Cerebellar nuclear complex (tissue), 1 donor: Measurements from ENCODE around the gene HES2.
A peak's percentile ranks its signal among the peaks of the same experiment; 100 is the strongest.
"Not testable (repeated sequence)": the region's sequence is repeated elsewhere in the genome, so short reads cannot be mapped to it uniquely, and the experiment has no call there.

Source experiments
- DNase-seq, 2 experiments: peaks; one replicate each; lab custom pipeline; 2025; lab: John Stamatoyannopoulos, UW

The HES2 gene

DNA sequence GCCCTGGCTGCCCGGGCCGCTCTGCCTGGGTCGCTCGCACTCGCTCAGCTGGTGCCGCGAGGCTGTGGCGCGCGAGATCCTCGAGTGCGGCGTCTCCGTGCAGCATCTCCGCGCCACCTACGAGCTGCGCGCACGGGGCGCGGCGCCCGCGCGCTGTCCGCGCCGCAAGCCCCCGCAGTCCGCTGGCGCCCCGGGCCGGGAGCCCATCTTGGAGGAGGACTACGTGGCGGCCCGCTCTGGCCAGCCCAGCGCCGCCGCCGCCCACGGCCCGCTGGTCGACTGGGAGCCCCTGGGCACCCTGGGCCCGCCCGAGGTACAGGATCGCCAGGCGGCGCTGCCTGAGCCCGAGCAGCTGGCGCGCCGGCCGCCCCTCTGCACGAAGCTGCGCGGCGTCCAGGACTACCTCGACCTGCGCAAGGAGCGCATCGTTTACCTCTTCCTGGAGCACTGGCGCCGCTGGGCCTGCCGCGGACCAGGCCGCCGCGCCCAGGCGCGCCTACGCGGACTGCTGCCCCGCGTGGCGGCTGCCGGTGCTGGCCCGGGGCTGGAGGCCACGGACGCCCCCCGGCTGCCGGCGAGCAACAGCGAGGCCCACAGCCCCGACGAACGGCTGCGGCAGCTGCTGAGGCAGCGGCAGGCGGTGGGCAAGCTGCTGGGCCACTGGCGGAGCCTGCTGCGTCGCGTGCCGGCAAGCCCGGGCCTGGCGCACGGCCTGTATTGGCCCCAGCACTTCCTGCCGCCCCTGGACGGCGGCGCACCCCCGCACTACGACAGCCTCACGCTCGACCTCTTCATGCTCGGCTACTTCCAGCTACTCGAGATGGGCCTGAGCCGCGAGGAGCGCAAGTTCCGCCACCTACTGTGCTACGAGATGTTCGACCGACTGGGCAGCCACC, 35.4 kb upstream of the HES2 start:
- no peak for DNase-seq

DNA sequence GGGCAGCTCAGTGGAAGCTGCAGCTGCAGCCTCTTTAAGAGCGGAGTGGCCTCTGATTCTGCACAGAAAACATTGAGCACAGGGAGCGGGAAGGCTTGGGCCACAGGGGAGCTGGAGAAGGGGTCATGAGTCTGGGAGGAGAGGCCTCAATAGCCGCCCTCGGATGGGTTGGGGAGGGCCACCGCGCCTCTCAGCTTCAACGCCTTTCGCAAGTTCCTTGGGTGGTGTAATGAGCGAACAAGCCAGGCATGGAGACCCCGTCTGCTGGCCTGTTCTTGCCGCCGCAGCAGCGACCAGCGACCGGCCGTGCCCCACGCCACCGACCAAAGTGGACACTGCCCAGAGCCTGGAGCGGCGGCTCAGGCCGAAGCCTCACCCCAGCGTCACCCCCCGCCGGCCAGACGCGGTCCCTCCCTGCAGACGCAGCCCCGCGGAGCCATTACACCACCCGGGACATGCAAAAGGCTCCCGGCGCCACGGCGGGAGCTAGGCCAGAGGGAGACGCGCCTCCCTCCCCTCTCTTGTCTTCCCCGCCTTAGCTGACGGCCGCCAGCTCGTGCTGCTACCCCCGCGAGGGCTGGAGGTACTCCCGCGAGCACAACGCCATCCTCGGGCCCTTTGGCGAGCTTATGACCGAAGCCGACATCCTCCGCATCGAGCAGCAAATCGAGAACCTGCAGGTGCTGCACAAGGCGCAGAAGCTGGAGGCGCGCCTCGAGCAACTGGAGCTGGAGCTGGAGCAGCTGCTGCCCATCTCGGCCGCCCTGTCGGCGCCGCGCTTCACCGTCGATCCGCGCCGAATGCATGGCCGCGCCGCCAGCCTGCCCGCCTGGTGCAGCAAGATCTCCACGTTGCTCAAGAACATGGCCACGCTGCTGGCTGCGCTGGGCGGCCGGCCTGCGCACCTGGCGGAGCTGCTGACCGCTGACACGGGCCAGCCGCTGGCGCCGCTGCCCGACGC, 34.5 kb upstream of the HES2 start:
- DNase-seq: not testable (repeated sequence)

DNA sequence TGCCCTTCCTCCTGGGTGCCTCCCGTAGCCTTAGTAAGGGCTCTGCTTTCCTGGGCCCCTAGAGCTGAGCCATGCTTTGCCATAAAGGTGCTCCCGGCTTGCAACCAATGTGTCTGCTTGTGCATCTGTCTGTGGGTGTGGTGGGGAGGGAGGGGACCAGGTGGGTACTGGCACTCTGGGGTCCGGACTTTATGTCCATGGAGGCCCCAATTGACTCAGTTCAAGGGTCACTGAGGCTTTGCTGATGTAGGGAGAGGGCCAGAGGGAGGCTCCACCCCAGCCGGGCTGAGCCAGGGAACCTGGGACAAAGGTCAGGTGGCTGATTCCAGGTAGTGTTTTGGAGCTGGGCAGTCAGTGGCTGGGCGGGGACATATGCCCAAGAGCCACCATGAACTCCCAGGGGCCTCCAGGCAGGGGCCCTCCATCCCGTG, 31.2 kb upstream of the HES2 start:
- no peak for DNase-seq

DNA sequence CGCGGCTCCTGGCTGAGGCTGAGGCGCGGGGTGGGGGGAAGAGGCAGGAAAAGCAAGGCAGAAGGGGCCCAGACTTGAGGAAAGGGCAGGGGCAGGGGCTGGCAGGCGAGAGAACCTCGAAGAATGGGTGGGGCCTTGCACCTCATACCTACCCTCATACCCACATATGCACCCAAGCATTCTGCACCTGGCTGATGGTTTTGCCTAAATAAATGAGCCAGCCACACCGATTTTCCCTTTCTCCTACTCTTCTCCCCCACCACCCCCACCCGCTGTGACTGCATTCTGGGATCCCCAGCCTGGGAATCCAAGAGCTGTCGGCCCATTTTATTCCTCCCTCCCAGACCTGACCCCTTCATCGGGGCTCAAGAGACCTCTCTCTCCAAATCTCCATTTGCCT, 30.8 kb upstream of the HES2 start:
- DNase-seq: not testable (repeated sequence)

DNA sequence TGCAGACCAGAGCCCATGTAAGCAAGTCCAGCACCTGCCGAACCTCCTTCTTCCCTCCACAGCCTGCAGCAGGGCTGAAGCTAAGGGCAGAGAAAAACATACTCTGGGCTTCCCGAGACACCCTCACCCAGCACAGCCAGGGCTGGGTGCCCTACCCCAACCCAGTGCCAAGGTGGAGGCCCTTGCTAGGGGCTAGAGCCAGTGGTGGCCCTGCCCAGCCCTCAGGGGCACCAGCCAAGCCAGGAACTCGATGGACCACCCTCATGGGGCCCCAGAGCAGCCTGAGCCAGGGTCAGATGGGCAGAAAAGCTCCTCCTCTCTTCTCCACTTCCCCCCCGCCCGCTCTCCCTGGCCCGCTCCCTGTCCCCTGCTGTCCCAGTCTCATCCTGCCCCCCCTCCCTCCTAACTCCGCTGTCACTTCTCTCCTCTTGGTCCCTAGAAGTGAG, 30.3 kb upstream of the HES2 start:
- no peak for DNase-seq

DNA sequence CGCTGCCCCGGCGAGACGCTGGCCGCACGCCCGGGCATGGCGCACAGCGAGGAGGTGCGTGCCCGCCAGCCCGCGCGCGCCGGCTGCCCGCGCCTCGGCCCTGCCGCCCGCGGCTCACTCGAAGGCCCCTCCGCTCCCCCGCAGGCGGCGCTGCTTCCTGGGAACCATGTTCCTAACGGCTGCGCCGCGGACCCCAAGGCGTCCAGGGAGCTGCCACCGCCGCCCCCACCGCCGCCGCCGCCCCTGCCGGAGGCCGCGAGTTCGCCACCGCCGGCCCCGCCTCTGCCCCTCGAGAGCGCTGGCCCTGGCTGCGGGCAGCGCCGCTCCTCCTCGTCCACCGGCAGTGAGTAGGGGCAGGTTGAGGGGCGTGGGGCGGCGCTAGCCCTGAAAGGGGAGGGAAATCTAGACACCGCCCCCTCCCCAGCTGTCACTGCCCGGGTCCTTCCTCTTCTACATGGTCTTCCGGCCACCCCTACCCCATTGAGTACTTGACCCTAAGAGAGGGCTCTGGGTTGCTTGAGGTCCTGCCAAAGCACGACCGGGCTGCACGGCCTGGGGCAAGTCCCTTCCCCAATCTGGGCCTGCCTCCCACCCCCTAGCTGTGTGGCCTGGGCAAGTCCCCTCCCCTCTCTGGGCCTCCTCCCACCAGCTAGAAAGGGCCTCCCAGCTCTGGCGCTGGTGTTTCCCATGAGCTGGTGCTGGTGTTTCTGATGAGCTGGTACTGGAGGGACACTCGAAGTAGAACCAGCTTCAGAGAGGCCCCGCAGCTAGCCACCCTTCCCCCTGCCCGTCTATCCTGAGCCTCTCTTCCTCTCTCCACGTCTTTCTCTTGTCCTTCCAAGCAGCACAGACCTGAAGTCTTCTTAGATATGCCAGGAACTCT, 29.3 kb upstream of the HES2 start:
- DNase-seq: no peak

DNA sequence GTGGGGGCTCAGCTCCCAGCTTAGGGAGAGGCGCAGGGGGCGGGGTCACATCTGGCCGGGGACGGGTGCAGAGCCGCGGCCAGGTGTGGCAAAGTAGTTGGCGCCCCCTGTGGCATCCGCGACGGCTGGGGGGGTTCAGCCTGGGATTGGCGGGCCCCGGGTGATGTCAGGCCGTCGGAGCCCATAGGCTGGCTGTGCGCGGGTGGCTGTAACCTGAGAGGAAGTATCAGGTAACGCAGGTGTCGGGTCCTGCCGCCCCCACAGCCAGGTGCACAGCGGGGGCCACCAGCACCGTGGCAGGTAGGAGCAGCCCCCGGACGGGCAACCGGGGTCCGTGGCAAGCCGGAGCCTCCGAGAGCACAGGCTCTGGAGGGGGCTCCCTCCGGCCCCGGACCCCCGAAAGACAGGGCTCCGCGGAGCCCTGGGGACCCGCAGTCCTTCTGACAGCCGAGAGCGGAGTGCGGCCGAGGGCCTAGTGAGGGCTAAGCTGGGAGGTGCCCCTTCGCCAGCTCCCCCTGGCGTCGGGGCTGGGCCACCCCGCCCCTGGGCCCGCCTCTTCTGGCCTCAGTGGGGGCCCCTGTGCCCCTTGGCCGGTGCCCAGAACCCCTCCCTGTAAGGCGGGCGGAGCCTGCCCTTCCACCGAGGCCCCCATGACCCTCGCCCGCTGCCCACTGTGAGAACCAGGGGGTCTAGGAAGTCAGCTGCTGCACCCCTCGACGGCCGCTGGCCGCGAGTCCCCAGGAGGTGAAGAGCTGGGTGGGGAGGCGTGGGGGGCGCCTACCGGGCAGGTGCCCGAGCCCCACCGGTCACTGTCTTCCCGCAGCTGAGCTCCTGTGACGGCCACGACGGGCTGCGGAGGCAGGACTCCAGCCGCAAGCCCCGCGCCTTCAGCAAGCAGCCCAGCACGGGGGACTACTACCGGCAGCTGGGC, 28.4 kb upstream of the HES2 start:
- DNase-seq: no peak

DNA sequence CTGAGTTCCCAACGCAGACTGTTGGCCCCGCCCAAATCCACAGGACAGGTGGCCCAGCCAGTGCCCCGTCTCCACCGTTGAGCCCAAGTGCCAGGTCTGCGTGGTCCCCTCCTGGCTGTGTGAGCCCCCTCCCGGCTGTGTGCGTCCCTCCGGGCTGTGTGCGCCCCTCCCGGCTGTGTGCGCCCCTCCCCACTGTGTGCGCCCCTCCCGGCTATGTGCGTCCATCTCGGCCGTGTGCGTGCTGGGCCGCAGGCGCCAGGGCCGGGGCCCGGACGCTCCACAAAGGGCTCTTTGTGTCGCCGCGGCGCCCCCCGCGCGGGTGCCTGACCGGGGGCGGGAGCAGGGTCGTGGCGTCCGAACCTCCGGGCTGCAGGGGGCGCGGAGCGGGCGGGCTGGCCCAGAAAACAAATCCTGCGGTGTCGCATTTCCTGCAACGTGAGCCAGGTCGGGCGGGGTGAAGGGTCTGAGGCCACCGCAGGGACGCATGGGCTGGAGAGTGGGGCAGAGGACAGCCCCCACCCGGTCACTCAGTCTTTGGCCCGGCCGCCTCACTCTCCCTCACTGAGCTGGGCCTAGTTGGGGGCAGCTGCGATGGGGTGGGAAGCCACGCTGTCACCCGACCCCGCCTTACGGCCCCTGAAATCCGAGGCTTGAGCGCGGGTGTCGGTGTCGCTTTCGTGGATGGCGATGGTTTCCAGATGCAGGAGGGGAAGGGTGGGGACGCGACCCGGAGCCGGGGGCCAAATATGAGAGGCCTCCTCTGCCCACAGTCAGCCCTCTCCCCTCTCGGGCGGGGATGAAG, 27.5 kb upstream of the HES2 start:
- no peak for DNase-seq

DNA sequence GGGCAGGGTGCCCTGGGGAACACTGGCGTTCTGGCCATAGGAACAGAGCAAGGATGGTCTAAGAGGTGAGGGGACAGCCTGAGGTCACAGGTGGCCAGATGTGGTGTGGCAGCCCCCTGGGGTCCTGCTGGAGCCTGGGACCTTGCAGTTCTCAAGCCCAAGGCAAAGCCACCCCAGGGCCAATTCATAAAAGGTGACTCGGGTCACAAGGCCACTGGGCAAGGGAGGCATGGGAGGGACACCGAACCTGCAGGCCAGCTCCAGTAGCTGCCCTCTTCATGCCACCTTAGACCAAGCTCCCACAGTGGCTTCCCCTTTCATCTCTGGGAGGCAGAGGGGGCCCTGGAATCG, 26.9 kb upstream of the HES2 start:
- no peak for DNase-seq

DNA sequence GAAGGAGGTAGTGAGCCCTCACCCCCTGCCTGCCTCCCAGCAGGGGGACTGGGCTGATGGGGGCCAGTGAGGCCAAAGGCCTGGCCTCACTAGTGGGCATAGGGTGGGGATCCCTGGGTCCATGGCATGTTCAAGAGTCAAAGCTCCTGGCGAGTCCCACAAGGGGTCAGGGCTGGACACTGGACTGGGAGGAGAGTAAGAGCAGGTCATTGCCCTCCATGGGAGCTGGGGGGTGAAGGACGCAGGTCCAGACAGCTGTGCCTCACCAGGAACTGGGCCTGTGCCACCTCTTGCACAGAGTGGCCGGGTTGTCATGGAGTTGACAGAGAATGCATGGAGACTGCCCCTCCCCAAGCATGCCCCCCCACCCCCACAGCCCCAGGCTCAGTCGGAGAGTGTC, 26.2 kb upstream of the HES2 start:
- DNase-seq: not testable (repeated sequence)

DNA sequence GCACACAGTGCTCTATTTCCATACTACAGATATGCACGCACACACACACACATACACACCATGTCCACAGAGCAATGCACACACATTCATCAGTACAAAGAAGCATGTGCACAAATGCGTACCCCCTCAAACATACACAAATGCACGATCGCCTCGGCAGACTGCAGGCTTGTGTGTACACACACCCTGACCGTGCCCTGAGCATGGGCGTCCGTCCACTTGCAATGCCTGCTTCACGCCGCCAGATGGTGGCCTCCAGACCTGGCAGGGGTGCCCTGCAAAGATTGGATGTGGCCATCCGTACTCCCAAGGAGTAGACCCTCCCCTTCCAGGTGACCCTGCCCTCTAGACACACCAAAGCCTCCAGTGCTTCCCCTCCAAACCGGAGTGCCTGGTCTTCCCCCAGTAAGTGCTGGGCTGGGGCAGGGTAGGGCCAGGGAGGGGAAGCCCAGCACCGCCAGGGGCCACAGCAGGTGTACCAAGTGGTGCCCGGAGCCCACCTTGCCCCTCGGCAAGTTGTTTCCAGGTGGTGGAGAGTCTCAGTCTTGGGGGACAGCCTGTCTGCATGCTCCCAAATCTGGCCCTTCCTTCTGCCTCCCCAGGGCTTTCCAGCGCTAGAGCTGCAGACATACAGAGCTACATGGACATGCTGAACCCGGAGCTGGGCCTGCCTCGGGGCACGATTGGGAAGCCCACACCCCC, 25.5 kb upstream of the HES2 start:
- peak in 1 of 2 experiments; percentile 4 for DNase-seq

DNA sequence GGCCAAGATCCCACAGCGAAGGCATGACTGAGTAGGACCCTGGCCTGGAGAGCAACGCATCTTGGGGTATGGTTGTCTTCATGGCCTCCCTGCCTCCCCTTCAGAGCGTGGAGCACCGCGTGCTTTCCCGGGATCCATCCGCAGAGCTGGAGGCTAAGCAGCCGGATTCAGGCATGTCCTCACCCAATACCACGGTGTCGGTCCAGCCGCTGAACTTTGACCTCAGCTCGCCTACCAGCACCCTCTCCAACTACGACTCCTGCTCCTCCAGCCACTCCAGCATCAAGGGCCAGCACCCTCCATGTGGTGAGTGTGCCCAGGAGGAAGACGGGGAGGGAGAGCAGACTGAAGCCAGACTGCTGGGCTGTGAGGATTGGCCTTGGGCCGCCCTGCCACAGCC, 24.7 kb upstream of the HES2 start:
- no peak for DNase-seq

DNA sequence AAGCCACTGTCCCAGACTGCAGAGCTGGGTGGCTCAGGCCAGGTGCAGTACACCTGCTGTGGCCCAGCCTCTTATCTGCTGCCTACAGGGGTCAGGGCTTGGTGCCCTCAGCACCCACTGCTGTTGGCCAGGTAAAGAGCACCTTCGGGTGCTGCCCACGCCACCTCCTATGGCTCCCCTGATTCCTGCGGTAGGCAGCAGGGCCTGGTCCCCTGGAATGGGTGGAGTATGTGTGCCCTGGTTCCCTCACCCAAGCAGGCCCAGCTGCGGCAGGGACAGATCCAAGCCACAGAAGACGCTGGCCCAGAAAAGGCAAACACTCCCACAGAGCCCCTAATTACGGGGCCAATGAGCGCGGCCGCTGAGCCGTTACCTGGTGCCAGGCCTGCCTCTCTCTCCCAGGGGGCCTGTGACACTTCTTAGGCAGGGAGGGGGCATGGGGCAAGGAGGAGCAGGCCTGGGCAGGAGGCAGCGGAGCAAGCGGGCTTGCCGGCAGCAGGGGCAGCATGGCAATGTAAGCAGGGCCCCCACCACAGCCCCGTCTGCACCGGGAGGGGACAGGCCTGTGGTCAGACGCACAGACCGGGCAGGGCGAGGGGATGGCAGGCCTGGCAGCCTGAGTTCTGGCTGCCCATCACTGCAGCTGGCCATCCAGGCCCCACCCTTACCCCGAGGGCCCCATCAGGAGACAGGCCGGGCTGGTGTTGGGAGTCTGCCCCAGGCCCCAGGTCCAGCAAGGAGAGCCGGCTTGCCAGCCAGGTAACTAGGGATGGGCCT, 23.8 kb upstream of the HES2 start:
- DNase-seq: no peak

DNA sequence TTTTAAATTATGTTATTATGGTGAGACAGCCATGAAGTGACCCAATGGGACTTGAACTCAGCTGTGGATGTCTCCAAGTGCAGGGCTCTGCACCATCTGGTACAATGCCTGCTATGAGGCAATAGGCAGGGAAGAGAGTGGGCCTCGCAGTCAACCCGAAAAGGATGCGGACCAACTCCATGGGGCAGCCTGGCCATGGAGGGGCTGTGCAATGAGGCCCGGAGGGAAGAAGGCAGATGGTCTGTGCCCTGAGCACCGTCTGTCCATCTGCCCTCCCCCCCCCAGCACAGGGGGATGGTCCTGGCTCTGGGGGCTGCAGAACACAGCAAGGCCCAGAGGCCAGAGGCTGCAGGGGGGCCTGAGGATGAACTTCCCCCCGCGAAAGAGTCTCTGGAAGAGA, 21.9 kb upstream of the HES2 start:
- DNase-seq: no peak

DNA sequence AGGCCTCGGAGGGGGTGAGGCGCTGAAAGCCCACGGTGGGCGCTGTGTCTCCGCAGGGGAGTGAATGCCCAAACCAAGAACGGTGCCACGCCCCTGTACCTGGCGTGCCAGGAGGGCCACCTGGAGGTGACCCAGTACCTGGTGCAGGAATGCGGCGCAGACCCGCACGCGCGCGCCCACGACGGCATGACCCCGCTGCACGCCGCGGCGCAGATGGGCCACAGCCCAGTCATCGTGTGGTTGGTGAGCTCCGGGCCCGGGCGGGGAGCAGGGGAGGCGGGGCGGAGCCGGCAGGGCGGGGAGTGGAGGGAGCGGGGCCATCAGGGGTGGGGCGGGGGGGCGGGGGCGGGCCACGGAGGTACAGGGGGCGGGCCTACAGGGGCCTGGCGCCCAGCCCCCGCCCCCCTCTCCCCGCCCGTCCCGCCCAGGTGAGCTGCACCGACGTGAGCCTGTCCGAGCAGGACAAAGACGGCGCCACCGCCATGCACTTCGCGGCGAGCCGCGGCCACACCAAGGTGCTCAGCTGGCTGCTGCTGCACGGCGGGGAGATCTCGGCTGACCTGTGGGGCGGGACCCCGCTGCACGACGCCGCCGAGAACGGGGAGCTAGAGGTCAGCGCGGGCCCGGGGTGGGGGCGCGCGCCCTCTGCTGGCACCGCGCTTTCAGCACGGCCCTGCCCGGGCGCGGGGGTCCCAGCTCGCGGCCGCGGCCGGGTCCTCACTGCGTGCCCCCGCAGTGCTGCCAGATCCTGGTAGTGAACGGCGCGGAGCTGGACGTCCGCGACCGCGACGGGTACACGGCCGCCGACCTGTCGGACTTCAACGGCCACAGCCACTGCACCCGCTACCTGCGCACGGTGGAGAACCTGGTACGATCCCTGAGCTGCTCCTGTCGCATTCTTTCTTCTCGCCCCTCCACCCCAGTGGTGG, 20.7 kb upstream of the HES2 start:
- DNase-seq: no peak

DNA sequence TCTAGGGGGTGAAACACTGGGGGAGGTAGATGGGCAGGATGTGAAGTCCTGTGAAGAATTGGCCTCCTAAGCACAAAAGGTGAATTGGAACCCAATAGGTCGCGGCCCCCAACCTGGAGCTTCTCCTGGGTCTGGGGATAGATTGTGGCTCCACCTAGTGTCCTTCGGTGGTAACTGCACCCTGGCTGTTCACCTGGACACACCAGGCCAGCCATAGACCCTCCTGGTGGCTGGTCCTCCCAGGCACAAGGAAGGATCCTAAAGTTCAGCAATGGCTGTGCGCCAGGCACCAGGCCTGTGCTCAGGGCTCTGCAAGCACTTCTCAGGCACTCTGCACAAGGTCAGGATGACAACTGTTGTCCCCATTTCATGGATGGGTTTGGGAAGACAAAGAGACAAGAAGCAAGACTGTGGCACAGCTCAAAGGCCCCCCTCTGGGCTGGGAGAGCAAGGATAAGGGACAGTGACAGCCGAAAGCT, 18.4 kb upstream of the HES2 start:
- peak in 1 of 2 experiments; percentile 42 for DNase-seq
